ENCODE measurements around the gene UBTD2.

Gene UBTD2

DNA sequence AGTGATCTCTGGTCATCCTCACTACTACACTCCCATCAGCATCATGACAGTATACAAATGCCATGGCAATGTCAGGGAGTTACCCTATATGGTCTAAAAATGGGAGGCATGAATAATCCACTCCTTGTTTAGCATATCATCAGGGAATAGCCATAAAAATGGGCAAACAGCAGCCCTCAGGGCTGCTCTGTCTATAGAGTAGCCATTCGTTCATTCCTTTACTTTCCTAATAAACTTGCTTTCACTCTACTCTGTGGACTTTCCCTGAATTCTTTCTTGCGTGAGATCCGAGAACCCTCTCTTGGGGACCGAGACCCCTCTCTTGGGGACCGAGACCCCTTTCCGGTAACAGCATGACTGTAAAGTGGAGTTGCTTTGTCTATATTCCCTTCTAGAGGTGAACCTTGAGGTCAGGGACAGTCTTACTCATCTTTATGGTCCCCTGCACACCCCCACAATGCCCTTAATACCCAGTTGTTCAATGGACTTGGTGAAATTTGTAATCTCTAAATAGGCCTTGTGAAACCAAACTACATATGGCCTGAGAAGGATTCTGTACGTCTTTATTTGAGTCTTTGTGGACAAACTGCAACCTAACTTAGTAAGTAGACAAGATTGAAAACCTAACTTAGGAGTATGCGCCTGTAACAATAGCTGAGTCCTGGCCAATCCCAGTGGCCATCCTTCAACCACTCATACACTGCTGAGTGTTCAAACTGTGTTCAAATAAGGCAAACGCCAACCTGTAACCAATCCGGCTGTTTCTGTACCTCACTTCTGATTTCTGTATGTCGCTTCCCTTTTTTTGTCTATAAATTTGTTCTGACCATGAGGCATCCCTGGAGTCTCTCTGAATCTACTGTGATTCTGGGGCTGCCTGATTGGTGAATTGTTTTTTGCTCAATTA, 32.3 kb upstream of the UBTD2 start:
- no peak for DNase-seq (ENCODE audit: low read depth)
- TF ChIP-seq, protein P1, sequence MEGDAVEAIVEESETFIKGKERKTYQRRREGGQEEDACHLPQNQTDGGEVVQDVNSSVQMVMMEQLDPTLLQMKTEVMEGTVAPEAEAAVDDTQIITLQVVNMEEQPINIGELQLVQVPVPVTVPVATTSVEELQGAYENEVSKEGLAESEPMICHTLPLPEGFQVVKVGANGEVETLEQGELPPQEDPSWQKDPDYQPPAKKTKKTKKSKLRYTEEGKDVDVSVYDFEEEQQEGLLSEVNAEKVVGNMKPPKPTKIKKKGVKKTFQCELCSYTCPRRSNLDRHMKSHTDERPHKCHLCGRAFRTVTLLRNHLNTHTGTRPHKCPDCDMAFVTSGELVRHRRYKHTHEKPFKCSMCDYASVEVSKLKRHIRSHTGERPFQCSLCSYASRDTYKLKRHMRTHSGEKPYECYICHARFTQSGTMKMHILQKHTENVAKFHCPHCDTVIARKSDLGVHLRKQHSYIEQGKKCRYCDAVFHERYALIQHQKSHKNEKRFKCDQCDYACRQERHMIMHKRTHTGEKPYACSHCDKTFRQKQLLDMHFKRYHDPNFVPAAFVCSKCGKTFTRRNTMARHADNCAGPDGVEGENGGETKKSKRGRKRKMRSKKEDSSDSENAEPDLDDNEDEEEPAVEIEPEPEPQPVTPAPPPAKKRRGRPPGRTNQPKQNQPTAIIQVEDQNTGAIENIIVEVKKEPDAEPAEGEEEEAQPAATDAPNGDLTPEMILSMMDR (IDR thresholded peaks at IDR 0.05; ENCODE audit: control insufficient read depth, insufficient read depth, low read depth, low read length, missing control alignments) = no peak
- no peak overlapping the region for H3K4me3 ChIP-seq (ENCODE audit: control insufficient read depth, low read depth, low read length)

DNA sequence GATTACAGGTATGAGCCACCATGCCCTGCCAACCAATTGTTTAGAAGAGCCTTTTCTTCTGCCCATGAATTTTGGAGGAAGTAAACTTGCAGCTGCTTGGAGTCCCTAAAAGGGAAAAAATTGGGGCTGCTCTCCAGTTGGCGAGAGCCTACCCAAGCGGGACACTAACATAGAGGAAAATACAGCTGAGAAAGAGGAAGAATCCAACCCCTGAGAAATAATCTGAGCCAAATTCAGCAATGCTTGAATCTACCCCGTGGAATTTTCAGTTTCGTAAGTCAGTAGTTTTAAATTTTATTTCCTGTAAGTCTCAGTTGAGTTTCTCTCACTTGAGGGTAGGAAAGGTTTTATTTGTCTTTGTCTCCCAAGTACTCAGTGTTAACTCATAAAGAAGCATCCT, 30.4 kb upstream of the UBTD2 start:
- H3K4me3 ChIP-seq (ENCODE audit: control insufficient read depth, low read depth, low read length) = no peak overlapping the region
- TF ChIP-seq, protein P1 (IDR thresholded peaks at IDR 0.05; ENCODE audit: control insufficient read depth, insufficient read depth, low read depth, low read length, missing control alignments) = no peak
- no peak for DNase-seq (ENCODE audit: low read depth)

DNA sequence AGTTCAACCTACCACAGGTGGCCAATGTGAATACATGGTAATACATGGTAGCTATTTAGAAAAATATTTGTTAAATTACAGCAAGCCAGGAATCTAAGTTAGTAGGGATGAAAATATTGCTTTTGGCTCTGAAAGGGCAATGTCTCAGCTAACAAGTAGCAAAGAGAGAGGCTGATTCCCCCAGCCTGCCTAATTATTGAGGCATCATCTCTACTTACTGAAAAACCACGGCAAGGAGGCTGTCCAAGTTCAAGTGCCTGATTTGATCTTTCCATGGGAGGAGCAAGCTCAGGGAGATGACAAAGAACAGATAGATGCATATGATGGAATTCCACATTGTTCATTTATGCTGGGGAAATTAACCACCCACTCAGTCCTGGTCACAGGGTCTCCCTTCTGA, 28.7 kb upstream of the UBTD2 start:
- TF ChIP-seq, protein P1 (IDR thresholded peaks at IDR 0.05; ENCODE audit: control insufficient read depth, insufficient read depth, low read depth, low read length, missing control alignments) = no peak
- no peak overlapping the region for H3K4me3 ChIP-seq (ENCODE audit: control insufficient read depth, low read depth, low read length)
- no peak for DNase-seq (ENCODE audit: low read depth)

DNA sequence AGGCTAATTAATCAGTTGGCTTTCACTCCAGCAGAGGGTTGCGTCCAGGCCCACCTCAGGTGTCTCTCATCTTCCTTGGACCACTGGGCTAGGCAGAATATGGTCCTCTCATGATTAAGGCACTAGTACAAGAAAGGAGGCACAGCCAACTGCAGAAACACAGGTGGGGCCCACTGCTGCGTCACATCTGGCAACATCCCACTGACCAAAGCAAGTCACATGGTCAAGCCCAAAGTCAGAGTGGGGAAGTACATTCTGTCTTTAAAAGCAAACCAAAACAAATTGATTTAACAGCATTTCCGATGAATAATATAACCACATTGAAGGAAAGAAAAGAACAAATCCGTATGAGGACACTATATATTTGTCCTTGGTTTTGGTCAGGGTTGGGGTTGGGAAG, 28.0 kb upstream of the UBTD2 start:
- H3K4me3 ChIP-seq (ENCODE audit: control insufficient read depth, low read depth, low read length) = no peak overlapping the region
- no peak for DNase-seq (ENCODE audit: low read depth)
- TF ChIP-seq, protein P1 (IDR thresholded peaks at IDR 0.05; ENCODE audit: control insufficient read depth, insufficient read depth, low read depth, low read length, missing control alignments) = no peak

DNA sequence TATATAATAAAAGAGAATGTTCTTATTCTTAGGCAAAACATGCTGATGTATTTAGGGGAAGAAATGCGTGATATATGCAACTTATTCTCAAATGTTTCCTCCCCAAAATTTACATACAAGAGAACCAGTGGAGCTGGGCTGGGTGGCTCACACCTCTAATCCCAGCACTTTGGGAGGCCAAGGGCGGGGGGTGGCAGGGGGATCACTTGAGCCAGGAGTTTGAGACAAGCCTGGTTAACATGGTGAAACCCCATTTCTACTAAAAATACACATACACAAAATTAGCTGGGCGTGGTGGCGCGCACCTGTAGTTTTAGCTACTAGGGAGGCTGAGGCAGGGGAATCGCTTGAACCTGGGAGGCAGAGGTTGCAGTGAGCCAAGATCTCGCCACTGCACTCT, 27.5 kb upstream of the UBTD2 start:
- no peak for DNase-seq (ENCODE audit: low read depth)
- TF ChIP-seq, protein P1 (IDR thresholded peaks at IDR 0.05; ENCODE audit: control insufficient read depth, insufficient read depth, low read depth, low read length, missing control alignments) = no peak
- no peak overlapping the region for H3K4me3 ChIP-seq (ENCODE audit: control insufficient read depth, low read depth, low read length)

DNA sequence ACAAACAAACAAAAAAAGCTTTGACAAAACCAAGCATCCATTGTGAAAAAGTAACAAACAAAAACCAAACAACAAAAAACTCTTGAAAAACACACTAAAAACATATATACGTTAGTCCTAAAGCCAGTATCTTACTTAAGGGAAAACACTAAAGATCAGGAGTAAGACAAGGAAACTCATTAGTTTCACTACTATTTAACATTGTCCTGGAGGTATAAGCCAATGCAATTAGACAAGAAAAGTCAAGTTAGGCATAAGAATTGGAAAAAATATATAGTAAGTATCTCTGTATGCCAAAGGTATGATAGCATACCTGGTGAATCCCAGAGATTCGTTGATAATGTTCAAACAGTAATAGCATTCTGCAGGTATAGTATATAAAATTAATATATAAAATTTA, 21.8 kb upstream of the UBTD2 start:
- DNase-seq (ENCODE audit: low read depth) = no peak
- TF ChIP-seq, protein P1 (IDR thresholded peaks at IDR 0.05; ENCODE audit: control insufficient read depth, insufficient read depth, low read depth, low read length, missing control alignments) = no peak

More for the DNA sequence above, 21.8 kb upstream of the UBTD2 start:
- H3K4me3 ChIP-seq (ENCODE audit: control insufficient read depth, low read depth, low read length) = no peak overlapping the region
